Glutamatergic neuron (in vitro differentiated cells): ENCODE measurements around the gene TRIM17. TPM values are rescaled to one million over a fixed set of nuclear protein-coding genes. Genes with fewer than 3 reads are reported as not detected.

Experiments
- DNase-seq: peaks from one replicate; pipeline ENCODE4 v3.0.0; 2022
- H3K27ac Mint-ChIP-seq: one replicate; pipeline ENCODE4 v1.8.0; 2020; ENCODE audit warnings: mild to moderate bottlenecking, mixed read lengths, inconsistent platforms; ENCODE audit not compliant: unreplicated experiment
- H3K27me3 Mint-ChIP-seq: one replicate; pipeline ENCODE4 v1.8.0; 2020; ENCODE audit warnings: mild to moderate bottlenecking, moderate library complexity, mixed read lengths, inconsistent platforms; ENCODE audit not compliant: unreplicated experiment
- H3K36me3 Mint-ChIP-seq: one replicate; pipeline ENCODE4 v1.8.0; 2020; ENCODE audit warnings: mild to moderate bottlenecking, mixed read lengths, inconsistent platforms; ENCODE audit not compliant: unreplicated experiment
- H3K4me1 Mint-ChIP-seq: one replicate; pipeline ENCODE4 v1.8.0; 2020; ENCODE audit warnings: mild to moderate bottlenecking, low read depth, mixed read lengths, inconsistent platforms; ENCODE audit not compliant: unreplicated experiment
- H3K4me3 Mint-ChIP-seq: one replicate; pipeline ENCODE4 v1.8.0; 2020; ENCODE audit warnings: mild to moderate bottlenecking, mixed read lengths, inconsistent platforms; ENCODE audit not compliant: unreplicated experiment
- H3K9me3 Mint-ChIP-seq: one replicate; pipeline ENCODE4 v1.8.0; 2020; ENCODE audit warnings: mild to moderate bottlenecking, moderate library complexity, mixed read lengths, inconsistent platforms; ENCODE audit not compliant: unreplicated experiment
- total RNA-seq: library from RNA; stranded (reverse); fragmentation: NEBNext Ultra II Directional; extraction: Animal tissue kit (Norgen Biotek cat#: 25700); gene quantifications from one replicate; pipeline ENCODE4 v1.2.1, GENCODE V29; 2021; ENCODE audit not compliant: unreplicated experiment
- TF ChIP-seq, protein P1 (sequence below): fragments of 200-600 bp; sonication (generic); IDR thresholded peaks from one replicate; pipeline ENCODE4 v1.5.0; 2021; ENCODE audit not compliant: partially characterized antibody, unreplicated experiment

TRIM17 gene
- total RNA-seq, 1 donor from 2014 or later: not detected

DNA sequence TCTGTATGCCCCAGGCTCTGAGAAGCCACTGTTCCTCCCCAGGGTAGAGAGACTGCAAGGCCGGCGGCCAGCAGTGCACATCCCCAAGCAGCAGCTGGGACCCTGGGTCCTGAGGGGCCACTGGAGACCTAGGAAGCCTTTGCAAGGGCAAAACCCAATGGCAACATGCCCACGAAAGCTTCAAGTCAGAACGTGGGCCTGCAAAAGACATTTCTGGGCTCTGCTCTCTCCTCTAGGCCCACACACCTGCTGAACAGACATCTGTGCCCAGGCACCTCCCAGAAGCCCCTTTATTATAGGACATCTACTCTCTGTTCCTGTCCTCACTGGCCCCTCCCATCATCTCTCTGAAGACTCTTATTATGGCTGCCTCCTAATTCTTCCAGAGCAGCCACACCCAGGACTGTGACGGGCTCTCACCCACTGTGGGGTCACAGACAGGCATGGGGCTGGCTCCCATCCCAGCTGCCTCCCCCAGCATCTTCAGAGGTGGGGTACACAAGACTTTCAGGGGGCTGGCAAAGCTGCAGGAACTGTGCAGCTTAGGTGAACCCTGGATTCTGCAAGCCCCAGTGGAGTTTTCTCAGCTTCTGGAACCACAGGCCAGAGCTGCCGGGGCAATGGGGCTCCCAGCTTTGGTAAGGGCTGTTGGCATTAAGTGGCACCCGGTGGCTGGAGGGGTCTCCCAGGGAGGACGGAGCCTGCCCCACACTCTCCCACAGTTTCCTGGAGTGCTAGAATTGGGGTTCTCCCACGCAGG, 22.7 kb downstream of the TRIM17 start:
- Mint-ChIP-seq H3K9me3 (peaks cover 3% of the 10 kb centered on the region), H3K27me3 (peaks cover 4% of the 10 kb centered on the region), H3K36me3 (peaks cover 5% of the 10 kb centered on the region), H3K27ac (no peak overlapping the region), H3K4me3 (no peak overlapping the region), H3K4me1 (no peaks in the 10 kb centered on the region)
- TF ChIP-seq, protein P1, sequence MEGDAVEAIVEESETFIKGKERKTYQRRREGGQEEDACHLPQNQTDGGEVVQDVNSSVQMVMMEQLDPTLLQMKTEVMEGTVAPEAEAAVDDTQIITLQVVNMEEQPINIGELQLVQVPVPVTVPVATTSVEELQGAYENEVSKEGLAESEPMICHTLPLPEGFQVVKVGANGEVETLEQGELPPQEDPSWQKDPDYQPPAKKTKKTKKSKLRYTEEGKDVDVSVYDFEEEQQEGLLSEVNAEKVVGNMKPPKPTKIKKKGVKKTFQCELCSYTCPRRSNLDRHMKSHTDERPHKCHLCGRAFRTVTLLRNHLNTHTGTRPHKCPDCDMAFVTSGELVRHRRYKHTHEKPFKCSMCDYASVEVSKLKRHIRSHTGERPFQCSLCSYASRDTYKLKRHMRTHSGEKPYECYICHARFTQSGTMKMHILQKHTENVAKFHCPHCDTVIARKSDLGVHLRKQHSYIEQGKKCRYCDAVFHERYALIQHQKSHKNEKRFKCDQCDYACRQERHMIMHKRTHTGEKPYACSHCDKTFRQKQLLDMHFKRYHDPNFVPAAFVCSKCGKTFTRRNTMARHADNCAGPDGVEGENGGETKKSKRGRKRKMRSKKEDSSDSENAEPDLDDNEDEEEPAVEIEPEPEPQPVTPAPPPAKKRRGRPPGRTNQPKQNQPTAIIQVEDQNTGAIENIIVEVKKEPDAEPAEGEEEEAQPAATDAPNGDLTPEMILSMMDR: no peak
- no peak for DNase-seq

DNA sequence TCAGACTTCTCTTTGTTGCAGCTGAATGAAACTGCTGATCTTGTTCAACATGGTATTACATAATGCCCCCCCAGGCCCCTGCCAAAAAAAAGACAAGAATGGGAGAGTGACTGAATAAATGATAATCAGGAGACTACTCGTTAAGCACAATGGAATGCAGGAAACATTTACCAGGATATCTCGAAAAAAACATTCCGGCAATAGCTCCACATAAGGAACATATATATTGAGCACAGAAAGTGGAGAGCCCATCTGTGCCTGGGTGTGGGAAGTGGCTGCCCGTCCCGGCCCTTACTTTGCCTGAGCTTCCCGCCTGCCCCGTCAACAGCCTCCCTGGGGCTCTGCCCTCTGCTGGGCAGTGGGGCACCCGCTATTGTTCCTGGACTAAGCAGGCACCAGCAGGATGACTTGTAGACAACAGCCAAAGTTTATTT, 23.4 kb downstream of the TRIM17 start:
- Mint-ChIP-seq H3K27ac (no peak overlapping the region), H3K36me3 (peaks cover 5% of the 10 kb centered on the region), H3K9me3 (peaks cover 3% of the 10 kb centered on the region), H3K4me1 (no peaks in the 10 kb centered on the region), H3K27me3 (peaks cover 4% of the 10 kb centered on the region), H3K4me3 (no peak overlapping the region)
- DNase-seq: no peak
- TF ChIP-seq, protein P1: no peak

DNA sequence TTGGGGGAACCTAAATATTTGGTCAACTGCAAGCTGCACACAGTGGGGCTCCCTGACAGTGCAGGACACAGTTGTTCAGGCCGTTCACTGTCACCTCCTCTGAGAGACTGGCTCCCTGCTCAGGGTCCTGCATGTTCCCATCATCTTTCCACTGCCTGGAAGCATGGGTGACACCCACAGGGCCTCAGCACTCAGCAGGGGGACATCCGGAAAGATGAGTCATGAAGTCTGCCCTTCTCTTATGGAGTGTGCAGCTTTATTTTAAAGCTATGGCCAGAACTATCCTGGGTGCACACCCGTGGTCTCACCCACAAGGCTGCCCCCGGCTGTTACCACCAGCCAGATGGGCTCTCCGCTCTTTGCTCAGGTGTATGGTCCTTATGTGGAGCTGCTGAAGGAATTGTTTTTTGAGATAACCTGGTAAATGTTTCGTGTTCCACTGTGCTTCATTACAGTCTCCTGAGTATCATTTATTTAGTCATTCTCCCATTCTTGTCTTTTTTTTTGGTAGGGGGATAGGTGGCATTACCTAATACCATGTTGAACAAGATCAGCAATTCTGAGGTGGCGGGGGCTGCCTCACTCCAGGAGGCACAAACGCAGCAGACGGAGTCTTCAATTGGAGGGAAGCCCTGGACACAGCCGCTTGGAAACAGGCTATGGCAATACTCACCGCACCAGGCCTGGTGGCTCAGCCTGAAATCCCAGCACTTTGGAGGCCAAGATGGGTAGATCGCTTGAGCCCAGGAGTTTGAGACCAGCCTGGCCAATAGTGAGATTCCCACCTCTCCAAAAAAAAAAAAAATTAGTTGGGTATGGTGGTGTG, 24.3 kb downstream of the TRIM17 start:
- peaks cover 3% of the 10 kb centered on the region for H3K9me3 Mint-ChIP-seq
- TF ChIP-seq, protein P1: no peak
- no peaks in the 10 kb centered on the region for H3K4me1 Mint-ChIP-seq
- peaks cover 4% of the 10 kb centered on the region for H3K27me3 Mint-ChIP-seq
- DNase-seq: no peak
- H3K27ac Mint-ChIP-seq: no peak overlapping the region
- peaks cover 5% of the 10 kb centered on the region for H3K36me3 Mint-ChIP-seq
- H3K4me3 Mint-ChIP-seq: no peak overlapping the region

DNA sequence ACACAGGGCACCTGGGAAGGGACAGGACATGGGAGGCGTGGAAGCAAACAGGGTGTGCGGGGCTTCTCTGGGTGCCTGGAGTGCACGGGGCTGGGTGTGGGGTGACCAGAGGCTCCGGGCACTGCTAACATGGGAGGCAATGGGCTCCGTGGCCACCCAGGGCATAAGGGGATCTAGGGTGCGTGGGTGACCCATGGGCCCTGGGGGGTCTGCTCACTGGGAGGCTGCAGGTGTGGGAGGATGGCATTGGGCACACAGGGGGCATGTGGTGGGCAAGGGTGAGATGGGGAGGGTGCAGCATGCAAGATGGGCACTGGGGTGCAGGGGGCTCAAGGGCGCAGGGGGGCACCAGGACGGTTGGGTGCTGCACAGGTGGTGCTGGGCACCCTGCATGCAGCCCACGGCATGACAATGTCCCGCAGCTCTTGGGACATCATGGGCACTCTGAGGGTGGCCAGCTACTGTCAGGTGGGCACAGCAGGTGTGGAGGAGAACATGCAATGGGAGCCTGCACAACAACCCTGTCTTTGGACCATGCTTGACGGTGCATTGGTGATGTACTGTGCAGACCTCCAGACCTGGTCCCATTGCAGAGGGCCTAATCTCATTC, 25.1 kb downstream of the TRIM17 start:
- peaks cover 4% of the 10 kb centered on the region for H3K27me3 Mint-ChIP-seq
- TF ChIP-seq, protein P1: no peak
- H3K36me3 Mint-ChIP-seq: peaks cover 5% of the 10 kb centered on the region
- peaks cover 3% of the 10 kb centered on the region for H3K9me3 Mint-ChIP-seq
- no peaks in the 10 kb centered on the region for H3K4me1 Mint-ChIP-seq
- no peak overlapping the region for H3K27ac Mint-ChIP-seq
- DNase-seq: no peak
- no peak overlapping the region for H3K4me3 Mint-ChIP-seq

DNA sequence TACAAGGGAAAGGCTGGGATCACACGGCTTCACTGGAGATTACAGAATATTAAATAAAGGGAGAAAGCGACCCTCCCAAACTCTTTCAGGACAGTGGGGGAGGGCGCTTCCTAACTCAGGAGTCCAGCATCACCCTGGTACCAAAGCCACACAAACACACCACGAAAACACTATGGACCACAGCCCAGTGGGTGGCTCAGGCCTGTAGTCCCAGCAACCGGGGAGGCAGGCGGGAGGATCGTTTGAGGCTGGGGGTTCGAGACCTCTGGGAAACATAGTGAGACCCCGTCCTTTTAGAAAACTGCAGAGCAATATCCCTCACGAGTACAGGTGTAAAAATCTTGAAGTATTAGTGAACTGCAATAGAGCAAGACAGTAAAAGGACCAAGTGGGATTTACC, 26.0 kb downstream of the TRIM17 start:
- TF ChIP-seq, protein P1: no peak
- H3K9me3 Mint-ChIP-seq: peaks cover 2% of the 10 kb centered on the region
- no peak for DNase-seq
- H3K27me3 Mint-ChIP-seq: peaks cover 4% of the 10 kb centered on the region
- no peak overlapping the region for H3K4me3 Mint-ChIP-seq
- no peak overlapping the region for H3K27ac Mint-ChIP-seq
- peaks cover 5% of the 10 kb centered on the region for H3K36me3 Mint-ChIP-seq
- H3K4me1 Mint-ChIP-seq: no peaks in the 10 kb centered on the region
